Activated naive CD4-positive, alpha-beta T cell treated with anti-CD3 and anti-CD28 coated beads, Interleukin-2, amount 50 U/mL, for 24 hours (primary cell): ENCODE data around the gene UBE2G1.

Source experiments
- H3K27ac Mint-ChIP-seq: one replicate; pipeline ENCODE4 v1.8.0; 2021; ENCODE audit warnings: mild to moderate bottlenecking, mixed read lengths
- H3K27me3 Mint-ChIP-seq: one replicate; pipeline ENCODE4 v1.8.0; 2021; ENCODE audit warnings: mixed read lengths
- H3K36me3 Mint-ChIP-seq: one replicate; pipeline ENCODE4 v1.8.0; 2021; ENCODE audit warnings: mixed read lengths
- H3K4me1 Mint-ChIP-seq: one replicate; pipeline ENCODE4 v1.8.0; 2021; ENCODE audit warnings: mixed read lengths
- H3K4me3 Mint-ChIP-seq: one replicate; pipeline ENCODE4 v1.8.0; 2021; ENCODE audit warnings: mild to moderate bottlenecking, mixed read lengths
- H3K9me3 Mint-ChIP-seq: one replicate; pipeline ENCODE4 v1.8.0; 2021; ENCODE audit warnings: mixed read lengths

The UBE2G1 gene

DNA sequence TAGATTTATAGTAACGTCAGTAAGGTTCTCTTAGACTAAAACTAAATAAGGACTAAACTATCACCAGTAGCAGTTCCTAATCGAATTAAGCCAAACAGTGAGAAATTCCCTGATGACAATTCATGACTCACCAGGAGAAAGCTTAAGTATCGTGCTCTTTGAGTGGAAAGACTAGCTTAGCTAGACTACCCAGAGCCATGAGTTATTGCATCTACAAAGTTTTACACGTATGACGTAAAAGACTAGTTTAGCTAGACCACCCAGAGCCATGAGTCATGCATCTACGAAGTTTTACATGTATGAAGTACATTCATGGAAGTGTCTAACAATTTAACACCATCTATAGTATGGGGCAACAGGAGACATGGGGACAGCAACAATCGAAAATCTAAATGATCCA lies 36.6 kb downstream of the UBE2G1 start:
- no peak overlapping the region for H3K27ac Mint-ChIP-seq

DNA sequence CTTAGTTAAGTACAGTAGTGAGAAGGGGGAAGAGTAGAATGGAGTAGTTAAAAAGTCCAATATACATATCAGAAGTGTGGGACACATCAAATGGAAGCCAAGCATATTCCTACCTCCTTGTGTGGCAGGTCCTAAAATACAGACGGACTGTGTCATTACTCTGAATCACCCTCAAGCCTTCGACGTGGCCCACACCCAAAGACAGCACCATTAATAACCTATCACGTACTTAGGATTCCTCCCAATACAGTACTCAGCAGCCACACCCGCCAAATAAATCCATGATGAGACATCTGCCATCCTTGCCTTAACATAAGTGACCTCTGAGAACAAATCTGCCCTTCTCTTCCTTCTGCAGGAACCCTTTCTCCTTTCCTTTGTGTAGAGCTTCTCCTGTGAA lies 38.9 kb downstream of the UBE2G1 start:
- Mint-ChIP-seq H3K4me1 (peaks cover 58% of the 10 kb centered on the region), H3K4me3 (no peak overlapping the region), H3K27ac (no peak overlapping the region), H3K27me3 (no peaks in the 10 kb centered on the region), H3K9me3 (peaks cover 7% of the 10 kb centered on the region), H3K36me3 (peaks cover 32% of the 10 kb centered on the region)

More for the DNA sequence above, 36.6 kb downstream of the UBE2G1 start:
- Mint-ChIP-seq H3K9me3 (peaks cover 7% of the 10 kb centered on the region), H3K4me1 (peaks cover 61% of the 10 kb centered on the region), H3K36me3 (peaks cover 34% of the 10 kb centered on the region), H3K4me3 (no peak overlapping the region), H3K27me3 (no peaks in the 10 kb centered on the region)

DNA sequence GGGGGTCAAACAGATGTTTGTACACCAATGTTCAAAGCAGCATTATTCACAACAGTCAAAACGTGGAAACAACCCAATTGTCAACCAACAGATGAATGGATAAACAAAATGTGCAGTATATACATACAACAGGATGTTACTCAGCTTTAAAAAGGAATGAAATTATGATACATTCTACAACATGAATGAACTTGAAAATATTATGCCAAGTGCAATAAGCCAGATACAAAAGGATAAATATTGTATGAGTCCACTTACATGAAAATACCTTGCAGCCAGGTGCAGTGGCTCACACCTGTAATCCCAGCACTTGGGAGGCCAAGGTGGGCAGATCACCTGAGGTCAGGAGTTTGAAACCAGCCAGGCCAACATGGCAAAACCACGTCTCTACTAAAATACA lies 39.9 kb downstream of the UBE2G1 start:
- Mint-ChIP-seq H3K27ac (no peak overlapping the region), H3K9me3 (peaks cover 7% of the 10 kb centered on the region), H3K36me3 (peaks cover 31% of the 10 kb centered on the region), H3K4me1 (peaks cover 60% of the 10 kb centered on the region), H3K27me3 (no peaks in the 10 kb centered on the region), H3K4me3 (no peak overlapping the region)

DNA sequence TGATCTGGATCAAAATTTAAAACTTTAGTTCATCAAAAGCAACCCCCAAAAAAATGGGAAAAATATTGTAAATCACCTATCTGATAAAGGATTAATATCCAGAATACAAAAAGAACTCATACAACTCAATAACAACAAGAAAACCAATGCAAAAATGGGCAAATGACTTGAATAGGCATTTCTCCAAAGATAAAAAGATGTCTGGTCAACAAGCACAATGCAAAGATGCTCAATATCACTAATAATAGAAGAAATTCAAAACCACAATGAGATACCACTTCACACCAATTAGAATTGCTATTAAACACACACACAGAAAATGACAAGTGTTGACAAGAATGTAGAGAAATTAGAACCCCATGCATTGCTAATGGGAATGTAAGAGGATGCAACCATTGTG lies 40.4 kb downstream of the UBE2G1 start:
- peaks cover 31% of the 10 kb centered on the region for H3K36me3 Mint-ChIP-seq
- peaks cover 7% of the 10 kb centered on the region for H3K9me3 Mint-ChIP-seq
- no peak overlapping the region for H3K4me3 Mint-ChIP-seq
- no peak overlapping the region for H3K27ac Mint-ChIP-seq
- no peaks in the 10 kb centered on the region for H3K27me3 Mint-ChIP-seq
- H3K4me1 Mint-ChIP-seq, result peaks cover 62% of the 10 kb centered on the region

DNA sequence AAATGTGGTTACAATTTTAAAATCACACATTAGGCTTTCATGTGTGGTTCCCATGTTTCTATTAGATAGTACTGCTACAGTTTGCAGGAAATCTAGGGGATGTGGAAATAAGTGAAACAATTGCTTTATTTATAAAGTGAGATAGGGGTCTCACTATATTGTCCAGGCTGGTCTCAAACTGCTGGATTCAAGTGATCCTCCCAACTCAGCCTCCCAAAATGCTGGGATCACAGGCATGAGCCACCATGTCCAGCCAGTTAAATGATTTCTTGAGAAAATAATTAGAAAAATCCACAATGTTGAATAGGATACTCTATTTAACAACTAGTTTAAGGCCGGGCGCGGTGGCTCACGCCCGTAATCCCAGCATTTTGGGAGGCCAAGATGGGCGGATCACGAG lies 42.0 kb downstream of the UBE2G1 start:
- Mint-ChIP-seq H3K27ac (no peak overlapping the region), H3K27me3 (no peaks in the 10 kb centered on the region), H3K4me1 (peaks cover 64% of the 10 kb centered on the region), H3K36me3 (peaks cover 26% of the 10 kb centered on the region), H3K4me3 (no peak overlapping the region), H3K9me3 (peaks cover 7% of the 10 kb centered on the region)

DNA sequence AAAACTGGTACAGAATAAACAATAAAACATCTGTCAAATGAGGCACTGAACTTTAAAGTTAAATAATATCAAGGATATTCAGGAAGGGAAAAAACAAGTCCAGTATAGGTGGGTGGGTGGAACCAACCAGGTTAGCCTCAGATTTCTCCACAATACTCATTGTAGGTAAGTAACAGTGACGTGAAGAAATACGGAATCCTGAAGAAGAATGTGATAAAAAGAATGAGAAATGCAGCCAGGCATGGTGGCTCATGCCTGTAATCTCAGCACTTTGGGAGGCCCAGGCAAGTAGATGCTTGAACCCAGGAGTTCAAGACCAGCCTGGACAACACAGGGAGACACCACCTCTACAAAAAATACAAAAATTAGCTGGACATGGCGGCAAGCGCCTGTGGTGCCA lies 47.3 kb downstream of the UBE2G1 start:
- Mint-ChIP-seq H3K27ac (no peak overlapping the region), H3K4me1 (peaks cover 78% of the 10 kb centered on the region), H3K4me3 (no peak overlapping the region), H3K27me3 (no peaks in the 10 kb centered on the region), H3K36me3 (no peaks in the 10 kb centered on the region), H3K9me3 (no peaks in the 10 kb centered on the region)

DNA sequence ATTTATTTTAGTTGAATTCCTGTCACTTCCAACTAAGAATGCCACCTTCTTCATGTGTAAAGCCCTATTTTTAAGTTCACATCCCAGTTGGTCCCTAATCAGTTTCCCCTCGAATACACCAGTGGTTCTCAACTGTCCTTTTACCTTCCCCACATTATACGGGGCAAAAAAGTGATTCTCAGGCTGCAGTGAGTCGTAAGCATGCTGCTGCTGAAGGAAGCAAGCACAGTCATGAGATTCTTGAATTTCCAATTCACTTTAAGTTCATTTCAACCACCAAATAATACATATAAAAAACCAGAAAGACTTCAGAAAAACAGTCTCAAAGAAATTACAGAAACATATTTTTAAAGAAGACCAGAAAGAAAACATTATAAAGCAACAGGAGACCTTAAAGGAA lies 47.9 kb downstream of the UBE2G1 start:
- peaks cover 78% of the 10 kb centered on the region for H3K4me1 Mint-ChIP-seq
- no peaks in the 10 kb centered on the region for H3K9me3 Mint-ChIP-seq
- H3K36me3 Mint-ChIP-seq, result no peaks in the 10 kb centered on the region
- H3K27me3 Mint-ChIP-seq, result no peaks in the 10 kb centered on the region
- no peak overlapping the region for H3K4me3 Mint-ChIP-seq
- H3K27ac Mint-ChIP-seq, result no peak overlapping the region

DNA sequence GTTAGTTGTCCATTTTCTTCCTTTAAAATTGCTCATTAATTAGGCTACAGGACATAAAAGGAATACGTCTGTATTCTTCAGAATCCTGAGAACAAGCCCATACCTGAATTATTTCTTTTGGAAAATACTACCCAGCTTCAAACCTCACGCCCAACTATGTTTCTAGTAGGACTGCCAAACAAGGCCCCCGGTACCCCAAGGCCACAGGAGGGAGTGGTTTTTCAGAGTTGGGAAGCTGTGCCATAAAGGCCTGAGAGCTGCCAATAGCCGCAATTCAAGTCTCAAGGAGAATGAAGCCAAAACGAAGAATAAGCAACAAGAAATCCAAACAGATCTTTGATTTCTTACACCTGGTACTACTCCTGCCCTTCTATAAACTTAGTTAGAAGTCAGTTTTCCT lies 48.3 kb downstream of the UBE2G1 start:
- H3K4me1 Mint-ChIP-seq, result peaks cover 78% of the 10 kb centered on the region
- H3K4me3 Mint-ChIP-seq, result no peak overlapping the region
- no peaks in the 10 kb centered on the region for H3K36me3 Mint-ChIP-seq
- H3K9me3 Mint-ChIP-seq, result no peaks in the 10 kb centered on the region
- no peaks in the 10 kb centered on the region for H3K27me3 Mint-ChIP-seq
- no peak overlapping the region for H3K27ac Mint-ChIP-seq

DNA sequence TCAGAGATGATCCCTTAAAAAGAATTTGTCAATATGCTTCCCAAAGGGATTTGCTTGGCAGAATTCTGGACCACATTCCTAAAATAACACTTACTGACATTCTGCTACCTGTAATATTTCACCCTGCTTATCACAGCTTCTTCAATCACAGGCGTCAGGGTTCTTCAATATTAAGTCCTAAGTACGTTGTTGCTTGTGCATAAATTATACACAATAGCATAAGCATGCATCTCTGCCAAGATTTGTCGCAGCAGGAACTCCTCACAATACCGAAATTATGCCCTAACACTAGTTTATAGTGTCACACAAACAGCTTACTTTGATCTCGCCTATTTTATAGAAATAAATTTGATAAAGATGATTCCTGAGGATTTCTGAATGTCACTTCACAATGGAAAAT lies 48.9 kb downstream of the UBE2G1 start:
- no peaks in the 10 kb centered on the region for H3K9me3 Mint-ChIP-seq
- no peaks in the 10 kb centered on the region for H3K36me3 Mint-ChIP-seq
- no peak overlapping the region for H3K4me3 Mint-ChIP-seq
- peaks cover 78% of the 10 kb centered on the region for H3K4me1 Mint-ChIP-seq
- no peaks in the 10 kb centered on the region for H3K27me3 Mint-ChIP-seq
- no peak overlapping the region for H3K27ac Mint-ChIP-seq

DNA sequence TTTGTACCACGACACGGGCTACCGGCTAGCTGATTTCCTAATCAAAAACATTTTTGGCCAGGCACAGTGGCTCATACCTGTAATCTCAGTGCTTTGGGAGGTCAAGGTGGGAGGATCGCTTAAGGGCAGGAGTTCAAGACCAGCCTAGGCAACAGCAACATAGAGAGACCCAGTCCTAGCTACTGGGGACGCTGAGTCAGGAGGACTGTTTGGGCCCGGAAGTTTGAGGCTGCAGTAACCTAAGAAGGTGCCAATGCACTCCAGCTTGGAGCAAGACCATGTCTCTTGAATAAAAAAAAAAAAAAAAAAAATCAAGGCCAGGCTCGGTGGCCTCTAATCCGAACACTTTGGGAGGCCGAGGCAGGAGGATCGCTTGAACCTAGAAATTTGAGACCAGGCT lies 49.8 kb downstream of the UBE2G1 start:
- Mint-ChIP-seq H3K4me3 (no peak overlapping the region), H3K4me1 (peaks cover 80% of the 10 kb centered on the region), H3K27ac (no peak overlapping the region), H3K36me3 (no peaks in the 10 kb centered on the region), H3K9me3 (no peaks in the 10 kb centered on the region), H3K27me3 (no peaks in the 10 kb centered on the region)

DNA sequence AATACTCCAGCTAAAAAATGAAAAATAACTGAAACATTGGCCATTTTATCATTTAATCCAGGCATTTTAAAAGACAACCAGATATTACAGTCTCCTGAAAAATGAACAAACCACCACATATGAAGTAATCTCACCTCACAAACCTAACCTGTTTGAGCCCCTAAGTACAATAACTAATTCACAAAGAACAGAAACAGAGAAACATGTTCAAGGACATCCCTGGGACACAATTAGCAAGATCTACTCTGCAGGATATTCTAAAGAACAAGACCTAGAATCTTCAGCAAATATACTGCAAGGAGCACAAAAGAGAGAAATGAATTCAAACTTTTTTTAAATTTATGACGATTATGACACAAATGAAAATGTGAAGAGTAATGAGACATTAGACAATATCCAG lies 51.9 kb downstream of the UBE2G1 start:
- Mint-ChIP-seq H3K9me3 (no peaks in the 10 kb centered on the region), H3K4me1 (peaks cover 90% of the 10 kb centered on the region)

DNA sequence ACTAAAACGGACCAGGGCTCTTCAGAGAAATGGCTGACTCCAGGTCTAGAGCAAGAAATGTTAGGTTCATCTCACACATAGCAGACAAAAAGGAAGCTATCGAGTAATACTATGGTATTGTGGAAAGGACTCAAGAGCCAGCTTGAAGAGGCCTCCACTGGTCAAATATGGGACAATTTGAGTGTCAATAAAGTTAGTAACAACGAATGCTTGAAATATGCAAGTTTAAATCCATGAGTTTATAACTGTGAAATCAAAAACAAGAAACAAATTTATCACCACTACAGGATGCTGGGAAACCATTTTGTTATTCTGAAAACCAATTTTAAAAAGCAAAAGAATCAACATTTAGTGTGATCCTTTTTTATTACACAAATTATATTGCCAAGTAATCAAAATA lies 52.3 kb downstream of the UBE2G1 start:
- H3K36me3 Mint-ChIP-seq, result no peaks in the 10 kb centered on the region

More for the DNA sequence above, 51.9 kb downstream of the UBE2G1 start:
- Mint-ChIP-seq H3K27me3 (no peaks in the 10 kb centered on the region), H3K27ac (peak overlapping the region; percentile 74), H3K36me3 (no peaks in the 10 kb centered on the region), H3K4me3 (no peak overlapping the region)

DNA sequence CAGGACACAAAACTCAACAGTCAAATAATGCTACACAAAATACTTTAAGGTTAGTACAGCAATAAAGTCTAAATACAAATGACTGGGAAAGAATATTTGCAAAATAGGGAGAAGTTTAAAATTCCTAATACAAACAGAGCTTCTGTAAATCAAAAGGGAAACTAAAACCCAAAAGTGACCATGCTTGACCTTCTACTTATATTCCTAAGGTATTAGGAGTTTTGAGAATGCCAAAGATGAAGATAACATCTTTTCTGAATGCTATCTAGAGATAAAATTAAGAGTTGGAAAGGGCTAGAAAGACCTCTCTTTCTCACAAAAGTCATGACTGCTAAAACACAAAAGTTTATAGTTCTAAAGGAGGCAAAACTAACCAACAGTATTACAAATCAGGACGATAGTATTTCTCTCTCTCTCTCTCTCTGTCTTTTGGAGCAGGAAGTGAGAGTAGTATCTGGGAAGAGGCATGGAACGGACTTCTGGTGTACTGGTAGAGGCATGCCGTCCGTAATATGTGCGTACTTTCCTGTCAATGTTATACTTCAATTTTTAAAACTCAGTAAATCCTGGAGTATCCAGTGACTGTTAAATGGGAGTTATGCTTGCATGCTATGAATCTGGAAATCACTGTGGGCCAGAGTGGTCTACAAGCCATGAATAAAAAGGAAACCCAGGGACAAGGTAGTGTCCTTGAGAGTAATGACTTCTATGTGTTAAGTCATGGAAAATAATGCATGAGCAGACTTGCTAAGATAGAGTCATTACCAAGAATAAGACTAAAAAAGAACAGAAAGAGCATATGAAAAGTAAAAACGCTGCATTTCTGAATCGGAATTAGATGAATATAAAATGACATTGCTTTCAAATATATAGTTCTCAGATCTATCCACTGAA lies 53.0 kb downstream of the UBE2G1 start:
- Mint-ChIP-seq H3K27me3 (no peaks in the 10 kb centered on the region), H3K36me3 (no peaks in the 10 kb centered on the region), H3K4me3 (peak overlapping the region; percentile 1), H3K4me1 (peaks cover 88% of the 10 kb centered on the region), H3K9me3 (no peaks in the 10 kb centered on the region), H3K27ac (peak overlapping the region; percentile 83)

More for the DNA sequence above, 52.3 kb downstream of the UBE2G1 start:
- peaks cover 89% of the 10 kb centered on the region for H3K4me1 Mint-ChIP-seq
- H3K27me3 Mint-ChIP-seq, result no peaks in the 10 kb centered on the region
- H3K27ac Mint-ChIP-seq, result no peak overlapping the region
- H3K9me3 Mint-ChIP-seq, result no peaks in the 10 kb centered on the region
- H3K4me3 Mint-ChIP-seq, result peak overlapping the region; percentile 1

DNA sequence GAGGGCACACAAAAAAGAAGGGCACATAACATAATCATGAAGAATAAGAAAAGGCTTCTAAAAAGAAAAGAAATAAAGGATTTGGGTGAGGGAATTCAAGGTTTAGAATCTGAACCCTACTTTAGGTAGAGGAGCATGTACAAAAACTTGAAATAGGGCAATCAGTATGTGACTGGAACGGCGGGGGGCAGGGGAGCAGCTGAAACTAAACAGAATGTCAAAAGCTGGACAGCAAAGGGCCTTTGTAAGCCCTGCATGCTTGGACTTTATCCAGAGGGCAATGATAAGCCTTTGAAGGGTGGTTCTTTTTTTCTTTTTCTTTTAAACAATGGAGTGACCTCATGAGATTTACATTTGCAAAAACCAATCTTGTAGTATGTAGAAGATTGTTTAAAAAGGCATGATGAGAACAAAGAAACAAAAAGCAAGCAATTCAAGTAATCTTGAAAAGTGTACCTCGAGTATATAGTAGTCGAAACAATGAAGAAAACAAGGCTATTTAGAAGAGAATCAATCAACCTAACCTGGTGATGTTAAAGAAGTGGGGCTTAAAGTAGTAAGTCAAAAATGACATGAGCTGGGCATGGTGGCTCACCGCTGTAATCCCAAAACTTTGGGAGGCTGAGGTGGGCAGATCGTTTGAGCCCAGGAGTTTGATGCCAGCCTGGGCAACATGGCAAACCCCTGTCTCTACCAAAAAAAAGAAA lies 56.0 kb downstream of the UBE2G1 start:
- Mint-ChIP-seq H3K4me1 (peaks cover 73% of the 10 kb centered on the region), H3K27ac (peak overlapping the region; percentile 83), H3K4me3 (peak overlapping the region; percentile 23), H3K9me3 (no peaks in the 10 kb centered on the region), H3K27me3 (no peaks in the 10 kb centered on the region), H3K36me3 (peaks cover 2% of the 10 kb centered on the region)

DNA sequence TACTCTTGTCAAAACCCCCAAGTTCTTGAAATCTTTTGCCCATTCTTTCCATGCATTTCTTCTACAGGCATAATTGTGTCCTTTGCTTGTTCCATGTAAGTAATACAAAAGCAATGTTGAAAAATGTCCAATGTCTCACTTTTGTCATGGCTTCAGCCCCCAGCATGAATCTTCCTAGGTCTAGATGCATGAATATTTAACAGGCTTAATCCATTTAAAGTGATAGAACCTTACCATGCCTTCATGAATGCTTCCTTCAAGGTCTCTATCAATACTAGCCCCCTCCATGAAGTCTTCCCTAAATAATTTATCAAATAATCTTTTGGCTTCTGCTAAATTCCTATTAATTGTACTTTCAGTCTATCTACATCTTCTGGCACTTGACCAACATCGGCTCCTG lies 56.6 kb downstream of the UBE2G1 start:
- Mint-ChIP-seq H3K27me3 (no peaks in the 10 kb centered on the region), H3K36me3 (peaks cover 4% of the 10 kb centered on the region), H3K4me3 (peak overlapping the region; percentile 54), H3K27ac (peak overlapping the region; percentile 83), H3K9me3 (no peaks in the 10 kb centered on the region), H3K4me1 (peaks cover 73% of the 10 kb centered on the region)
